Motor neuron (in vitro differentiated cells): ENCODE results near the gene KCNT2. TPM values are rescaled to one million over a fixed set of nuclear protein-coding genes. Genes with fewer than 3 reads are reported as not detected.
"Not testable (repeated sequence)": the region's sequence is repeated elsewhere in the genome, so short reads cannot be mapped to it uniquely, and the experiment has no call there.

Experiments
- ATAC-seq, 8 experiments: fragments of 200-7000 bp; cut with Tn5 transposase; replicated peaks in 6 of 8; 2 replicates each; pipeline ENCODE4 v1.8.0; 2021; ENCODE audit warnings: mild to moderate bottlenecking in 8 of 8, moderate library complexity in 8 of 8
- H3K27ac ChIP-seq, 2 donors: fragments of 250-450 bp; sonication (Bioruptor Pico); 2 replicates each; pipeline ENCODE4 v1.9.0; 2021; ENCODE audit warnings: antibody characterized with exemption in 2 of 2, mild to moderate bottlenecking in 2 of 2, moderate library complexity in 1 of 2
- H3K4me1 ChIP-seq, 2 donors: fragments of 250-450 bp; sonication (Bioruptor Pico); replicated peaks in 1 of 2; 2 replicates each; pipeline ENCODE4 v1.6.1; 2021; ENCODE audit warnings: antibody characterized with exemption in 2 of 2, mild to moderate bottlenecking in 2 of 2, moderate library complexity in 1 of 2
- H3K4me3 ChIP-seq, 5 donors: fragments of 250-450 bp; sonication (Bioruptor Pico); 2 replicates each; pipeline ENCODE4 v1.9.0; 2021; ENCODE audit warnings: antibody characterized with exemption in 5 of 5, mild to moderate bottlenecking in 5 of 5, moderate library complexity in 4 of 5
- WGBS, 10 experiments: fragments of 450-650 bp; shearing (Covaris generic); methylation state at CpG; one replicate each; pipeline ENCODE4 v1.0.0; 2022; 5-methylcytosine and 5-hydroxymethylcytosine counted together
- in situ Hi-C, 9 experiments: fragments of 400-800 bp; cut with MboI; loops; one replicate each; pipeline ENCODE4 v1.15.0; 2021; ENCODE audit warnings: low sequenced_read_pairs in 9 of 9, low pct_unique_long_range_greater_than_20kb in 2 of 9; ENCODE audit not compliant: unreplicated experiment in 9 of 9
- total RNA-seq, 8 experiments: library from RNA; unstranded; fragments of 300-600 nt; gene quantifications; 2 replicates each; pipeline versions ENCODE4 v1.2.3 to v1.2.4, GENCODE V29; 2022

The KCNT2 gene
- total RNA-seq, 8 experiments from 2014 or later, result 0.24 to 33.5 (median 13.2) TPM

- ATAC-seq, result no peak
Observed at GRCh38 chr1:196531737-196532524, 76.3 kb downstream of the KCNT2 start.

DNA sequence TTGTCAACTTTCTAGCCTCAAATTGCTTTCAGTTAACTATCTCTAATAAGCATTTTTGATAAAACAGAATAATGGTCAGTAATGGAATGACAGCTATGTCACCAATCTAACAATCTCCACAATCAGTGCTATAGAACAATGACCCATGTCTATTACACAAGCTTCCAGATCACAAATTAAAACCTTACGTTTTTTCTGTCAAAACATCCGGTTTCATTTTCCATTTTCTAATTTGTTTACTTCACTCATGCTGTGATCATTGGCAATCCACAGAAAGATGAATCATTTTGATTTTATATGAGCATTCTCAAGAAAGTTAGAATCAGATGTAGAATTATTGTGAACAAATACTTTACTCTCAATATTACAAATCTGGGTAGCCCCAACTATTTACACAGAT is 80.3 kb downstream of the KCNT2 start:
- Histone ChIP-seq H3K4me1 (no peaks in the 10 kb centered on the region), H3K4me3 (no peak overlapping the region), H3K27ac (no peak overlapping the region)
- ATAC-seq, result no peak
- WGBS, 10 experiments, result 0 to 100% (median 83%) methylated on average over 1 to 2 of the region's 2 CpGs; no CpG with 5 or more reads in 1 of the 10 experiments
- in situ Hi-C loops, result no loop called here

More at GRCh38 chr1:196531737-196532524, 76.3 kb downstream of the KCNT2 start:
- WGBS, 10 experiments, result 10 to 100% (median 85%) methylated on average over 1 to 3 of the region's 3 CpGs
- Histone ChIP-seq H3K4me3 (no peak overlapping the region), H3K27ac (no peak overlapping the region), H3K4me1 (no peaks in the 10 kb centered on the region)
- in situ Hi-C loops, result no loop called here

DNA sequence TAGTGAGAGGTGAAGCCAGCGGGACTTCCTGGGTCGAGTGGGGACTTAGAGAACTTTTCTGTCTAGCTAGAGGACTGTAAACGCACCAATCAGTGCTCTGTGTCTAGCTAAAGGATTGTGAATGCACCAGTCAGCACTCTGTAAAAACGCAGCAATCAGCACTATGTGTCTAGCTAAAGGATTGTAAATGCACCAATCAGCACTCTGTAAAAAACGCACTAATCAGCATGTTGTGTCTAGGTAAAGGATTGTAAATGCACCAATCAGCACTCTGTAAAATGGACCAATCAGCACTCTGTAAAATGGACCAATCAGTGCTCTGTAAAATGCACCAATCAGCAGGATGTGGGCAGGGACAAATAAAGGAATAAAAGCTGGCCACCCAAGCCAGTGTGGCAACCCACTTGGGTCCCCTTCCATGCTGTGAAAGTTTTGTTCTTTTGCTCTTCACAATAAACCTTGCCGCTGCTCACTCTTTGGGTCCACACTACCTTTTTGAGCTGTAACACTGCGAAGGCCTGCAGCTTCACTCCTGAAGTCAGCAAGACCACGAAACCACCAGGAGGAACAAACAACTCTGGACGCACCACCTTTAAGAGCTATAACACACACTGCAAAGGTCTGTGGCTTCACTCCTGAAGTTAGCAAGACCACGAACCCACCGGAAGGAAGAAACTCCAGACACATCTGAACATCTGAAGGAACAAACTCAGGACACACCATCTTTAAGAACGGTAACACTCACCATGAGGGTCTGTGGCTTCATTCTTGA is 85.5 kb downstream of the KCNT2 start:
- 60 to 100% (median 95%) methylated on average over 2 to 12 of the region's 12 CpGs for WGBS, 10 experiments
- H3K27ac ChIP-seq, in situ Hi-C loops, H3K4me3 ChIP-seq, ATAC-seq, H3K4me1 ChIP-seq: not testable (repeated sequence)

DNA sequence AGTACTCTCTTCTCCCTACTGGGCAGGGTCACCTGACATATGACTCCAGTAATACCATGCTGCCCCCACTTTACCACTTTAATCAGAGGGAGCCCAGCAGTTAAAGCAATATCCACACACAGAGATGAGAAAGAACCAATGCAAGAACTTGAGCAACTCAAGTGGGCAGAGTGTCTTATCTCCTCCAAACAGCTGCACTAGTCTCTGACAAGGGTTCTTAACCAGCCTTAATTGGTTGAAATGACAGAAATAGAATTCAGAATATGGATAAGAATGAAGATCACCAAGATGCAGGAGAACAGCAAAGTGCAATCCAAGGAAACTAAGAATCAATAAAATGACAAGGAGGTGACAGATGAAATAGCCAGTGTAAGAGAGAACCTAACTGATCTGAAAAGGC is 91.0 kb downstream of the KCNT2 start:
- in situ Hi-C loops, result no loop called here
- Histone ChIP-seq H3K4me1 (no peaks in the 10 kb centered on the region), H3K4me3 (no peak overlapping the region), H3K27ac (no peak overlapping the region)
- ATAC-seq, result no peak

DNA sequence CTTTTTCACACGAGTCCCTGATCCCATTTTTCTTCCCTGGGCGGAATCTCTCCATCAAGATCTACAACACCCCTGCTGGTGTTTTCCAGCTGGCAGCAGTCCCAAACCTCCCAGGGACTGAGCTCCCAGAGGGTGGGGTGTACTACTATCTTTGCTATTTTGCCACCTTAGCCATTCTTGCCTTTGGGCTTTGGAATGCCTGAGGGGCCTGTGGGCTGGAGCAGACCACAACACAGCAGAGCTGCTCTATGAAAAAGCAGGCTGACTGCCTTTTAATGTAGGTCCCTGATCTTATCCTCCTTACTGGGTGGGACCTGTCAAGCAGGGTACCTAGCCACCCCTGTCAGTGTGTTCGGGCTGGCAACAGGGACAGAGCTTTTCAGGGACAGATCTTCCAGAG is 91.9 kb downstream of the KCNT2 start:
- 50 to 100% (median 90%) methylated on average over 1 to 3 of the region's 3 CpGs; no CpG with 5 or more reads in 5 of the 10 experiments for WGBS, 10 experiments
- Histone ChIP-seq H3K27ac (no peak overlapping the region), H3K4me1 (no peaks in the 10 kb centered on the region), H3K4me3 (no peak overlapping the region)
- peak in 2 of 8 experiments; percentile 43 to 62 for ATAC-seq
- in situ Hi-C loops, result no loop called here

GRCh38 chr1:196515904-196516303 is 92.3 kb downstream of the KCNT2 start:
- Histone ChIP-seq H3K27ac (no peak overlapping the region), H3K4me1 (no peaks in the 10 kb centered on the region), H3K4me3 (no peak overlapping the region)
- WGBS, 10 experiments, result 90 to 100% (median 100%) methylated on average over 1 to 2 of the region's 2 CpGs; no CpG with 5 or more reads in 6 of the 10 experiments
- peak in 1 of 8 experiments; percentile 13 for ATAC-seq
- in situ Hi-C loops, result no loop called here

DNA sequence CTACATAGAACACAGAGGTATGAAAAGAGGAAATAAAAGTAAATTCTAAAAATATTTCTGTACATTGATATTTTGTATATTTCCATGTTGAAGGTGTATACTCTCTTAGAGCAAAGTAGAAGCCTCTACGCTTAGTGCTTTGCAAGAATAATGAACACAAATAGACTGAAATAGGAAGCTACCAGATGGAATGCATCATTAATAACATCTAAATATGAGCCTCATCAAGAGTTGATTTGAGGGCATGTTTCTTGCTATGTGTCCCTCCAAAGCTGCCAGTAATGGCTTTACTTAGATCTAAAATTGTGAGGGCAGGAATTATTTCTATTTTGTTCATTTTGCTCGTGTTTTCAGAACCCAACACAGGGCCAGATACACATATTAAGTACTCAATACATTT is 94.4 kb downstream of the KCNT2 start:
- in situ Hi-C loops, result no loop called here
- Histone ChIP-seq H3K4me3 (no peak overlapping the region), H3K4me1 (no peaks in the 10 kb centered on the region), H3K27ac (no peak overlapping the region)
- no peak for ATAC-seq
- WGBS, 10 experiments, result 19 to 100% (median 89%) methylated on average over 1 to 2 of the region's 2 CpGs

- in situ Hi-C loops, result no loop called here
- H3K27ac ChIP-seq, result no peak overlapping the region
- no peak for ATAC-seq
- no peaks in the 10 kb centered on the region for H3K4me1 ChIP-seq
- WGBS, 10 experiments, result 0 to 100% (median 70%) methylated on average over 1 of the region's 1 CpG; no CpG with 5 or more reads in 1 of the 10 experiments
- no peak overlapping the region for H3K4me3 ChIP-seq
Observed at GRCh38 chr1:196510451-196510850, 97.8 kb downstream of the KCNT2 start.

GRCh38 chr1:196504224-196504623 is 104.0 kb downstream of the KCNT2 start:
- ATAC-seq, in situ Hi-C loops, H3K4me1 ChIP-seq, H3K27ac ChIP-seq, H3K4me3 ChIP-seq: not testable (repeated sequence)
- WGBS, 10 experiments, result no CpG with 5 or more reads among the region's 1 CpG

GRCh38 chr1:196502437-196502836 is 105.8 kb downstream of the KCNT2 start:
- Histone ChIP-seq H3K4me1 (no peaks in the 10 kb centered on the region), H3K4me3 (no peak overlapping the region), H3K27ac (no peak overlapping the region)
- in situ Hi-C loops, result no loop called here
- ATAC-seq, result no peak
- 58 to 97% (median 89%) methylated on average over 2 of the region's 2 CpGs for WGBS, 10 experiments

- H3K27ac ChIP-seq, result no peak overlapping the region
- ATAC-seq, result no peak
- in situ Hi-C loops, result no loop called here
- no peak overlapping the region for H3K4me3 ChIP-seq
- no peaks in the 10 kb centered on the region for H3K4me1 ChIP-seq
- 58 to 100% (median 95%) methylated on average over 1 to 8 of the region's 8 CpGs for WGBS, 10 experiments
Observed at GRCh38 chr1:196501760-196502428, 106.3 kb downstream of the KCNT2 start.

DNA sequence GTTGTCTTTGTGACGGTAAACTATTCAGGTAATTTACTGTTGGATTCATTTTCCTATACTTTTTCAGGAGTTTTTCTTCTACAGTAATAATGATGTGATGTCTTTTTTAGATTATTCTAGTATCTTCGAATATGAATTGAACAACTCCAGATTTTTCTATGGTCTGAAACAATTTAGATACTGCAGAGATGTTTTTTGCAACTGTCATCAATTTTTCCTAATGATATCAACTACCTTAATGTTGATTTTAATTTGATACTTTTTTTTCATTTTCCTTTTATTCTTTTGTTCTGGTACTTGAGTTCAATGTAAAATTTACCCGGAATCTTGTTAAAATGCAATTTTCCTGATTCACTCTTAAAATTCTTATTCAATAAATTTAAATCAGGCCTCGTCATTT is 110.4 kb downstream of the KCNT2 start:
- no peak overlapping the region for H3K27ac ChIP-seq
- no peak overlapping the region for H3K4me3 ChIP-seq
- no peaks in the 10 kb centered on the region for H3K4me1 ChIP-seq
- 27 to 100% (median 92%) methylated on average over 2 to 4 of the region's 4 CpGs for WGBS, 10 experiments
- ATAC-seq, result no peak
- in situ Hi-C loops, result no loop called here

GRCh38 chr1:196494766-196495165 is 113.5 kb downstream of the KCNT2 start:
- no peaks in the 10 kb centered on the region for H3K4me1 ChIP-seq
- H3K27ac ChIP-seq, result no peak overlapping the region
- H3K4me3 ChIP-seq, result no peak overlapping the region
- 62 to 100% (median 90%) methylated on average over 1 to 5 of the region's 5 CpGs for WGBS, 10 experiments
- no peak for ATAC-seq
- in situ Hi-C loops, result no loop called here
